SH-SY5Y (cell line): ENCODE results near the gene RALY.

Experiments used
- GATA2 ChIP-seq: IDR thresholded peaks from 2 replicates; pipeline ENCODE4 v1.6.1; 2011; ENCODE audit warnings: mild to moderate bottlenecking, low read depth, low read length
- GATA3 ChIP-seq: IDR thresholded peaks from 2 replicates; pipeline ENCODE4 v1.6.1; 2011; ENCODE audit warnings: low read depth, mild to moderate bottlenecking, low read length, moderate library complexity

DNA sequence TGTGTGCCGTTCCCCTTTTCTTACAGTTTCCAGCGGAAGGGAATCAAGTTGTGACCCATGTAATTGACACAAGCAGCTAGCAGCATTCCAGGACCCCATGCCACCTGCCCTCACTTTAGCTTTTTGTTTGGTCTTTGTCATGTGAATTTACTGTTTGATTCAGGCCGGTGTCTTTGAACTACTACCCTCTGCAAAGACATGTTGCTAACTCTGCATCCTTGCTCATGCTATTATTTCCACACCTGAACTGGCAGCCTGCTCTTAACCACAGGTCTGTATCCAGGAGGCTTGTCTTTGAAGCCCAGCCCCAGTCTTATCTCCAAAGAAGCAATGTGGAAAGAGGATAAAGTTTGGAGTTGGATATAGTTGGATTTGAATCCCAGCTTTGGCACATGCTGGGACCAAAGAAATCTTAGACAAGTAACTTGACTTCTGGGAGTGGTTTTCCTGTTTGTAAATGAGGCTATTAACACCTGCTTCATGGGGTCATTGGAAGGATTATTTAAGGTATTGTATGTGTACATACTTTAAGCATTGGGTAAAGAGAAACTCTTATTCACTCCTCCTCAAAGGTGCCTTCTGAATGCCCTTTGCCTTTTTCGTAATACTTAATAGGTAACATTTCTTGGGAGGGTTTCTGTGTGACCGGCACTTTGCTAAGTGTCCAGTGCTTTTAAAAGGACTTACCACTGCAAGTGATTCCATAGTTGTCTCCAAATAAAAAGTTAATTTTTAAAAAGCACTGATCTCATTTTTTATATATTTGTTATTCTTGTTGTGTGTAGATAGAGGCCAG lies 52.4 kb downstream of the RALY start:
- TF ChIP-seq GATA2 (no peak), GATA3 (no peak)
